ENCODE measurements around the gene PHF21B.

- TF ChIP-seq CTCF (IDR thresholded peaks at IDR 0.05) (no peak), POLR2A (IDR thresholded peaks at IDR 0.05) (no peak)
Observed at GRCh38 chr22:44879301-44879680, 130.5 kb downstream of the PHF21B start.
